Type B pancreatic cell (in vitro differentiated cells): ENCODE data around the gene NPFF. TPM values are rescaled to one million over a fixed set of nuclear protein-coding genes. Genes with fewer than 3 reads are reported as not detected.

ENCODE experiments used
- DNase-seq: peaks from one replicate; pipeline ENCODE4 v3.0.0; 2021; ENCODE audit warnings: mixed read lengths; ENCODE audit not compliant: unreplicated experiment; ENCODE audit errors: extremely low spot score
- H3K27ac Mint-ChIP-seq: 2 replicates; pipeline ENCODE4 v1.8.0; 2021; ENCODE audit warnings: mild to moderate bottlenecking, mixed read lengths
- H3K27me3 Mint-ChIP-seq: 2 replicates; pipeline ENCODE4 v1.8.0; 2021; ENCODE audit warnings: mixed read lengths
- H3K36me3 Mint-ChIP-seq: 2 replicates; pipeline ENCODE4 v1.8.0; 2021; ENCODE audit warnings: mixed read lengths
- H3K4me1 Mint-ChIP-seq: one replicate; pipeline ENCODE4 v1.8.0; 2021; ENCODE audit warnings: mixed read lengths; ENCODE audit not compliant: unreplicated experiment
- H3K4me3 Mint-ChIP-seq: 2 replicates; pipeline ENCODE4 v1.8.0; 2021; ENCODE audit warnings: mild to moderate bottlenecking, mixed read lengths
- H3K9me3 Mint-ChIP-seq: 2 replicates; pipeline ENCODE4 v1.8.0; 2021; ENCODE audit warnings: mixed read lengths
- CTCF ChIP-seq: fragments of 200-600 bp; sonication (generic); conservative IDR thresholded peaks from 2 replicates; pipeline ENCODE4 v1.5.0; 2021; ENCODE audit warnings: antibody characterized with exemption, mild to moderate bottlenecking
- total RNA-seq: library from RNA; stranded (reverse); gene quantifications from 2 replicates; pipeline ENCODE4 v1.2.1, GENCODE V29; 2021; ENCODE audit warnings: low replicate concordance

The NPFF gene
- total RNA-seq, 1 donor from 2014 or later: not detected

- Mint-ChIP-seq H3K4me3 (no peak overlapping the region), H3K36me3 (peaks cover 7% of the 10 kb centered on the region), H3K27ac (peak overlapping the region; percentile 81), H3K27me3 (no peaks in the 10 kb centered on the region), H3K4me1 (peaks cover 8% of the 10 kb centered on the region), H3K9me3 (no peaks in the 10 kb centered on the region)
- peak; percentile 87 for TF ChIP-seq CTCF
- no peak for DNase-seq
These were observed 36.3 kb upstream of the NPFF start for GRCh38 chr12:53543539-53543938.

GRCh38 chr12:53539526-53539925, 32.2 kb upstream of the NPFF start:
- Mint-ChIP-seq H3K4me3 (no peak overlapping the region), H3K4me1 (peaks cover 14% of the 10 kb centered on the region), H3K9me3 (no peaks in the 10 kb centered on the region), H3K36me3 (peaks cover 13% of the 10 kb centered on the region), H3K27ac (no peak overlapping the region), H3K27me3 (no peaks in the 10 kb centered on the region)
- DNase-seq: no peak
- no peak for TF ChIP-seq CTCF

- peak overlapping the region; percentile 66 for H3K27ac Mint-ChIP-seq
- H3K4me3 Mint-ChIP-seq: no peak overlapping the region
- H3K4me1 Mint-ChIP-seq: peaks cover 10% of the 10 kb centered on the region
- H3K27me3 Mint-ChIP-seq: no peaks in the 10 kb centered on the region
- DNase-seq: no peak
- H3K36me3 Mint-ChIP-seq: peaks cover 16% of the 10 kb centered on the region
- no peak for TF ChIP-seq CTCF
- H3K9me3 Mint-ChIP-seq: no peaks in the 10 kb centered on the region
These were observed 31.0 kb upstream of the NPFF start for GRCh38 chr12:53538209-53538689.

GRCh38 chr12:53536962-53537361, 29.7 kb upstream of the NPFF start:
- Mint-ChIP-seq H3K27me3 (no peaks in the 10 kb centered on the region), H3K9me3 (no peaks in the 10 kb centered on the region)

GRCh38 chr12:53533471-53533870, 26.2 kb upstream of the NPFF start:
- TF ChIP-seq CTCF: no peak
- Mint-ChIP-seq H3K36me3 (peaks cover 20% of the 10 kb centered on the region), H3K4me1 (peaks cover 5% of the 10 kb centered on the region), H3K9me3 (no peaks in the 10 kb centered on the region), H3K27me3 (no peaks in the 10 kb centered on the region), H3K4me3 (no peak overlapping the region), H3K27ac (no peak overlapping the region)
- DNase-seq: no peak

More at GRCh38 chr12:53536962-53537361, 29.7 kb upstream of the NPFF start:
- DNase-seq: no peak
- H3K36me3 Mint-ChIP-seq: peaks cover 19% of the 10 kb centered on the region
- no peak overlapping the region for H3K27ac Mint-ChIP-seq
- H3K4me1 Mint-ChIP-seq: peaks cover 10% of the 10 kb centered on the region
- no peak overlapping the region for H3K4me3 Mint-ChIP-seq
- TF ChIP-seq CTCF: no peak
